GM21367 (cell line): ENCODE results near the gene SFRP5.

Source experiments
- ATAC-seq: cut with Tn5 transposase; IDR thresholded peaks from one replicate; pipeline ENCODE4 v1.9.1; 2021; ENCODE audit not compliant: unreplicated experiment

The SFRP5 gene

DNA sequence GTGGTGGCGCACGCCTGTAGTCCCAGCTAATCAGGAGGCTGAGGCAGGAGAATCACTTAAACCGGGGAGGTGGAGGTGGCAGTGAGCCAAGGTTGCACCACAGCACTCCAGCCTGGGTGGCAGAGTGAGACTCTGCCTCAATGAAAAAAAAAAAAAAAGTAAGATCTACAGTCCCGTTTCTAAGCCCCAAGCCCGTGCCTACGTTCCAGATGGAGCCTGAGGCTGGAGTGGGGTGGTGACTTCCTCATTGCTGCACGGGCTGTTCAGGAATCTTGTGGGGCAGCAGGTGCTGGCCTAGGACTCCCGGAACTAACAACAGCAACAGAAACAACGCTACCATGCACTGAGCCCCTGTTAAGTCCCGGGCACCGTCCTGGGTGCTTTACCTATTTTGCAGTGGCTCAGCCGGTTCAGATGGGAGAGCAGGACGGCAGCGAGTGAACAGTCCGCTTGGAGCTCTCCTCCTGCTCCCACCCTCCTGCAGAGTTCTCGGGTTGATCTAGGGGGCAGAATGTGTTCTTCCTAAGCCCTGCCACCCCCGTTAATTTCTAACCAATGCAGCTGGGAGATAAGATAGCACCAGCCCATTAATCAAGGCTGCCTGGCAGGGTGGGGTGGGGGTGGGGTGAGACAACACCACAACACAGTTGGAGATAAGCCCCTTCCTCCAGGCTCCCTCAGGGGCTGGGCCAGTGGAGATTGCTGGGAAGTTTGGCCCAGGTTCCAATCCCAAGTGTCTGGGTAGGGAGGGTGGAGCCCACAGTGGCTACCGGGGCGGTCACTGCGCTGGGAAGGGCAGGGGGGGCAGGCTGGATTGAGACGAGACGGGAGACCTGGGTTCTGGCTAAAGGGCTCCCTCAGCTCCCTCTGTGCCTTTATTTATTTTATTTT lies 17.0 kb upstream of the SFRP5 start:
- ATAC-seq: no peak

GRCh38 chr10:97785731-97786130 lies 13.9 kb upstream of the SFRP5 start:
- no peak for ATAC-seq

- no peak for ATAC-seq
These were observed 13.4 kb upstream of the SFRP5 start for GRCh38 chr10:97785231-97785630.

GRCh38 chr10:97784200-97784810 lies 12.5 kb upstream of the SFRP5 start:
- no peak for ATAC-seq

- ATAC-seq: no peak
These were observed 10.8 kb upstream of the SFRP5 start for GRCh38 chr10:97782455-97783228.

DNA sequence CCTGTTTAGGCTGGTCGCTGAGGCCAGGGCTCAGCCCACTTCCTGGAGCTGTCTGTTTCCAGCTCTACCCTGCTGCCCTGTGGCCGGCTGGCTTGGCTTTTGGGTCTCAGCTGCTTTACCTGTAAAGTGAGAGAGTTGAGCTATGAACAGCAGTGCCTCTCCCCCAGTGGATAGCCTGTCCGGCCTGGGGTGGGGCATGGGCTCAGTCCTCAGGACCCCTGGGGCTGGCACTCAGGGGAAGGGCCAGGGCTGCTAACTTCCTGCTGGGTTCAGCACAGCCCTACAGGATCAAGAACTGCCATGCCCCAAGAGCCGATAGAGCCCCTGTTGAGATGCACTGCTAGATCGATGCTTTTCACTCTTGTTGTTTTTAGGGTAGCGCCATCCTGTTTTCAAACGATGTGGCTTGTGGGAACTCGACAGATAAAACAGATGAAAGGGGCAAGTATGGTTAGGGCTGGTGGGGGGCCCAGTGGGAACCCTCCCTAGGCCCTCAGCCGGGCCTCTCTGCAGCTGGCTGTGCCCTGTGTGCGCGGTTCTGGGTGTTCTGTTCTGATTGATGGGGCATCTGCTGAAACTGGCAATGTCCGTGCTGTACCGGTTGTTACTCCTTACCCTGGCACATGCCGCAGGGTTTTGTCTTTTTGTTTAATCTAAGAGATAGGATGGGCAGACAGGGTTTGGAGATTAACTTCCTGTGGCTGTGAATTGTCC lies 10.0 kb upstream of the SFRP5 start:
- ATAC-seq: no peak

GRCh38 chr10:97780841-97781617 lies 9.2 kb upstream of the SFRP5 start:
- no peak for ATAC-seq

DNA sequence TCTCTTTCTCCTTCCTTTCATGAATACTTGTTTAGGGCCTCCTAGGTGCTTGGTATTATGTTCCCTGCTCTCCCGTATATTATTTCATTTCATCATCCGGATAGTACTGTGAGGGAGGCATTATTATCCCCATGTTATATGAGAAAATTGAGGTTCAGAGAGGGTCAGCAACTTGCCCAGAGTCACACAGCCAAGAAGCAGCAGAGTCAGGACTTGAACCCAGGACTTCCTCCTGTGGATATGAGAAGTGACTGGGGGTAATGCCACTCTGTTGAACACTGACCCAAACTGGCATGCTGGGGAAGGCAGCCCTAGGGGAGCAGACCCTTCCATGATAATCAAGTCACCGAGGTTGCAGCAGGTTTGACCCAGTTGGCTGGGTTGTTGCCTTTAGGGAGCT lies 8.2 kb upstream of the SFRP5 start:
- no peak for ATAC-seq

GRCh38 chr10:97779492-97779891 lies 7.7 kb upstream of the SFRP5 start:
- no peak for ATAC-seq

- no peak for ATAC-seq
These were observed 6.9 kb upstream of the SFRP5 start for GRCh38 chr10:97778452-97779302.

- ATAC-seq: no peak
These were observed 5.3 kb upstream of the SFRP5 start for GRCh38 chr10:97777143-97777542.

DNA sequence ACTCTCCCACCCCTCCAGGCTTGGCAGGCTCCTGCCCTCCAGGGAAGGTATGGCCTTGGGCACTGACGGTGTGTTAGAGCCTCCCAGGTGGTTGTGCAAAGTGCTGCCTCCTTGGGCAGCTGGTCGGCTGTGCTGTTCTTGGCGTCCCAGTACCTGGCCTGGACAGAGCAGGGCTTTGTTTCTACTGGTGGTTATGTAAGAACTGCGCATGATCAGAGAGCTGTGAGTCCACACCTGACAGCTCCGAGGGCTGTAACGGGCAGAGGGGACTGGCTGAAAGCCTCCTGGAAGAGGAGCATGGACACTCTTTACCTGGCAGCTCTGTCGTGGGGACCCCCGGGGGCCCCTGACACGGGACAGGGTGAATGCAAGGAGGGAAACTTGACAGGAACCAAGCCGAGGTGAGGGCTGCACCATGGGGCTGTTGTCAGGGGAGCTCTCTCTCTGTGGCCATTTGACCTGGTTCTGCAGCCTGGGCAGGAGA lies 3.1 kb upstream of the SFRP5 start:
- no peak for ATAC-seq

GRCh38 chr10:97773096-97773495 lies 1.3 kb upstream of the SFRP5 start:
- ATAC-seq: no peak

- no peak for ATAC-seq
These were observed 526 bp downstream of the SFRP5 start for GRCh38 chr10:97771055-97771891.

DNA sequence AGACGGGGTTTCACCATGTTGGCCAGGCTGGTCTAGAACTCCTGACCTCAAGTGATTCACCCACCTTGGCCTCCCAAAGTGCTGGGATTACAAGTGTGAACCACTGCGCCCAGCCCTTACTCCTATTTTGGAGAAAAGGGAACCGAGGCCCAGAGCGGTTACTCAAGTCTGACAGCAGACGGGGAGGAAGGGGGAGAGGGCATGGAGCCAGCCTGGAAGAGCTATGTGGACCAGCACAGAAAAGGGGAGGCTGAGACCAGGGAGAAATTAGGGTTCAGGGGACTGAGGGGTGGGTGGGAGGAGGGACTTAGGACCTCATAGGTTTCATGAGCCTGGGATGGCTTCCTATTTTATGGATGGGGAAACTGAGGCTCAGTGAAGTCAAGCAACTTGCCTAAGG lies 1.5 kb downstream of the SFRP5 start:
- ATAC-seq: no peak

GRCh38 chr10:97768322-97769315 lies 3.2 kb downstream of the SFRP5 start:
- ATAC-seq: no peak
